NT2/D1 (cell line): ENCODE data around the gene PIK3CB.

ENCODE experiments used
- DNase-seq: peaks from one replicate; pipeline ENCODE4 v3.0.0-alpha.2; 2011; ENCODE audit warnings: low read depth, low spot score
- H3K27me3 ChIP-seq: 2 replicates; pipeline ENCODE4 v1.6.0; 2011; ENCODE audit warnings: mild to moderate bottlenecking; ENCODE audit not compliant: insufficient read length, insufficient read depth
- H3K36me3 ChIP-seq: 2 replicates; pipeline ENCODE4 v1.6.1; 2011; ENCODE audit warnings: mild to moderate bottlenecking, low read length, mixed read lengths; ENCODE audit not compliant: insufficient read depth, insufficient read length
- H3K4me1 ChIP-seq: 2 replicates; pipeline ENCODE4 v1.5.1; 2011; ENCODE audit not compliant: insufficient read depth, insufficient read length
- H3K4me3 ChIP-seq: 2 replicates; pipeline ENCODE4 v1.5.1; 2011; ENCODE audit warnings: low read depth; ENCODE audit not compliant: insufficient read length
- H3K9ac ChIP-seq: 2 replicates; pipeline ENCODE4 v1.6.0; 2011; ENCODE audit warnings: low read depth; ENCODE audit not compliant: insufficient read length
- H3K9me3 ChIP-seq: 2 replicates; pipeline ENCODE4 v1.5.1; 2011; ENCODE audit warnings: mild to moderate bottlenecking, low read length; ENCODE audit not compliant: insufficient read depth
- SUZ12 ChIP-seq: IDR thresholded peaks from 2 replicates; pipeline ENCODE4 v1.6.1; 2011; ENCODE audit not compliant: insufficient read length, insufficient read depth; ENCODE audit errors: extremely low read depth
- YY1 ChIP-seq: IDR thresholded peaks from 2 replicates; pipeline ENCODE4 v1.6.1; 2011; ENCODE audit not compliant: insufficient read length, insufficient read depth
- ZNF274 ChIP-seq: IDR thresholded peaks from 2 replicates; pipeline ENCODE4 v1.6.1; 2011; ENCODE audit warnings: mild to moderate bottlenecking, low read depth, low read length

Gene PIK3CB

GRCh38 chr3:138873471-138874278, 38.9 kb upstream of the PIK3CB start:
- Histone ChIP-seq H3K9ac (no peak overlapping the region), H3K9me3 (peaks cover 20% of the 10 kb centered on the region), H3K4me3 (no peak overlapping the region), H3K36me3 (no peaks in the 10 kb centered on the region), H3K27me3 (peaks cover 8% of the 10 kb centered on the region), H3K4me1 (no peaks in the 10 kb centered on the region)
- no peak for DNase-seq
- TF ChIP-seq YY1 = no peak

GRCh38 chr3:138872632-138873031, 37.9 kb upstream of the PIK3CB start:
- peaks cover 3% of the 10 kb centered on the region for H3K27me3 ChIP-seq
- H3K9me3 ChIP-seq = peaks cover 20% of the 10 kb centered on the region
- no peaks in the 10 kb centered on the region for H3K4me1 ChIP-seq
- TF ChIP-seq ZNF274 = no peak
- no peak for DNase-seq
- H3K36me3 ChIP-seq = no peaks in the 10 kb centered on the region
- H3K4me3 ChIP-seq = no peak overlapping the region
- no peak overlapping the region for H3K9ac ChIP-seq

- no peak for TF ChIP-seq YY1
- no peak for TF ChIP-seq ZNF274
- no peak for TF ChIP-seq SUZ12
- H3K9me3 ChIP-seq = no peaks in the 10 kb centered on the region
- H3K4me1 ChIP-seq = peaks cover 4% of the 10 kb centered on the region
- H3K9ac ChIP-seq = no peak overlapping the region
- H3K36me3 ChIP-seq = no peaks in the 10 kb centered on the region
- H3K27me3 ChIP-seq = no peaks in the 10 kb centered on the region
- no peak for DNase-seq
- no peak overlapping the region for H3K4me3 ChIP-seq
Measured at GRCh38 chr3:138867996-138868395, 33.3 kb upstream of the PIK3CB start.

GRCh38 chr3:138863776-138864113, 29.0 kb upstream of the PIK3CB start:
- Histone ChIP-seq H3K4me3 (no peak overlapping the region), H3K9me3 (no peaks in the 10 kb centered on the region), H3K27me3 (no peaks in the 10 kb centered on the region), H3K9ac (peak overlapping the region; percentile 76), H3K36me3 (no peaks in the 10 kb centered on the region), H3K4me1 (peaks cover 8% of the 10 kb centered on the region)
- DNase-seq = no peak
- TF ChIP-seq YY1 (no peak), ZNF274 (no peak), SUZ12 (no peak)

- TF ChIP-seq YY1 (no peak), SUZ12 (no peak), ZNF274 (no peak)
- Histone ChIP-seq H3K9ac (peak overlapping the region; percentile 76), H3K27me3 (no peaks in the 10 kb centered on the region), H3K9me3 (no peaks in the 10 kb centered on the region), H3K4me3 (peak overlapping the region; percentile 13), H3K4me1 (peaks cover 8% of the 10 kb centered on the region), H3K36me3 (no peaks in the 10 kb centered on the region)
- DNase-seq = peak; percentile 56
Measured at GRCh38 chr3:138862924-138863775, 28.4 kb upstream of the PIK3CB start.

GRCh38 chr3:138862531-138862923, 27.8 kb upstream of the PIK3CB start:
- Histone ChIP-seq H3K4me3 (peak overlapping the region; percentile 13), H3K27me3 (no peaks in the 10 kb centered on the region), H3K36me3 (no peaks in the 10 kb centered on the region), H3K9ac (peak overlapping the region; percentile 76), H3K9me3 (no peaks in the 10 kb centered on the region), H3K4me1 (peaks cover 8% of the 10 kb centered on the region)
- peak; percentile 42 for DNase-seq
- TF ChIP-seq YY1 = no peak
- TF ChIP-seq ZNF274 = no peak
- no peak for TF ChIP-seq SUZ12

GRCh38 chr3:138861798-138862197, 27.1 kb upstream of the PIK3CB start:
- H3K4me3 ChIP-seq = no peak overlapping the region
- no peaks in the 10 kb centered on the region for H3K9me3 ChIP-seq
- DNase-seq = peak; percentile 90
- no peaks in the 10 kb centered on the region for H3K27me3 ChIP-seq
- peaks cover 8% of the 10 kb centered on the region for H3K4me1 ChIP-seq
- no peak for TF ChIP-seq SUZ12
- no peak for TF ChIP-seq ZNF274
- no peak for TF ChIP-seq YY1
- no peaks in the 10 kb centered on the region for H3K36me3 ChIP-seq
- H3K9ac ChIP-seq = peak overlapping the region; percentile 59
